GM18858 (cell line): ENCODE measurements around the gene ANKRD39.
A peak's percentile ranks its signal among the peaks of the same experiment; 100 is the strongest.

Source experiments
- ATAC-seq: cut with Tn5 transposase; IDR thresholded peaks from one replicate; pipeline ENCODE4 v1.9.1; 2021; ENCODE audit not compliant: unreplicated experiment

Gene ANKRD39

DNA sequence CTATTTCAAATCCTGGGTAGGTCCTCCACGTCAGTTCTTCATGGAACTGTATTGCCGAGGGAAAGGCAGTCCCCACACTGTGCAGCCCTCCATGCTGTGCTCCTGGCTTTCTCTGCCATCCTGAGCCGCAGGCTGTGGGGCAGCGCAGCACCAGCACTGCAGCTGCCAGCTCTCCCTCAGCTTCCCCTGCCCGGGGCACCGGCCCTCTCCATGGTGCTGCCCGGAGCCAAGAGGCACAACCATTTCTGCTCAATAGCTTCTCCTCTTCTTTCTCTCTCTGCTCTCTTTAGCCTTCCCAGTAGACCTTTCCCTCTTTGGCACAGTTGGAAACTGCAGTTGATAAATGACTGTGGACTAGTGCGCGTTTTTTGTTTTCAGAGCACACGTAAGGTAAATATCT is 26.1 kb downstream of the ANKRD39 start:
- ATAC-seq: no peak

DNA sequence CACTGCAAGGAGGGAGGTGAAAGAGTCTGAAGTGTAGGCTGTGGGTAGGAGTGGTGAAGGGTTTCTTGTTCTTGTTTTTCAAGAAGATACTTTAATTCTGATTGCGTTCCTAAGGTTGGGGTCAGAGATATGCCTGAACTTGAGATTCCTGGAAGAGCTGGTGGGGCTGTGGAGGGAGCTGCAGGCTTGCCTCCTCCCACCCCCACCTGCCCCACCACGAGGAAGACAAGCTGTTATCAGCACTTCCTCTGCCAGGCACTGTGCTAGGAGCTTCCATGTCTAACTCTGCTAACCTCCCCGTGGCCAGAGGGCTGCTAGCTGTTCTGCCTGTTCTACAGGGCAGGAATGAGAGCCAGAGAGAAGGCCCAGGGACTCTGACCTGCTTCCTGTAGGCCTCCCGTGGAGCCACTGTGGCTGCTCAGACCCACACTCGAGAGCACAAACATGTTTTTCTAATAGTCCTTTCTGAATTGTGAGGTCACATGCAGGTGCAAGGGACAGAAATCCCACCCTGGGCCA is 27.7 kb downstream of the ANKRD39 start:
- ATAC-seq: no peak

DNA sequence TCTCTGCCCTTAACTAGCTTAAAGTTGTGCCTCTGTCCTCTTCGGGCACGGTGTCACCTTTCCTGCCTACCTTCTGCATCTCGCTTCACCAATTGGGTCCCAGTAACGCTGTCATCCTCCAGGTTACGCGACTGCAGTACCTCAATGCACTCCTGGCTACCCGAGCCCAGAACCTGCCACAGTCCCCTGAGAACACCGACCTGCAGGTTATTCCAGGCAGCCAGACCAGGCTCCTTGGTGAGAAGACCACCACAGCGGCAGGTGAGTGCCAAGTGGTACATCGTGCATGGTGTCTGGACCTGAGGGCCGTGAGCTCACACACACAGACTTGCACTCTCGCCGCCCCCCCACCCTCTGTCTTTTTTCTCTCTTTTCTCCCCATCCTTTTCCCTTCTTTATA is 28.9 kb downstream of the ANKRD39 start:
- ATAC-seq: no peak

DNA sequence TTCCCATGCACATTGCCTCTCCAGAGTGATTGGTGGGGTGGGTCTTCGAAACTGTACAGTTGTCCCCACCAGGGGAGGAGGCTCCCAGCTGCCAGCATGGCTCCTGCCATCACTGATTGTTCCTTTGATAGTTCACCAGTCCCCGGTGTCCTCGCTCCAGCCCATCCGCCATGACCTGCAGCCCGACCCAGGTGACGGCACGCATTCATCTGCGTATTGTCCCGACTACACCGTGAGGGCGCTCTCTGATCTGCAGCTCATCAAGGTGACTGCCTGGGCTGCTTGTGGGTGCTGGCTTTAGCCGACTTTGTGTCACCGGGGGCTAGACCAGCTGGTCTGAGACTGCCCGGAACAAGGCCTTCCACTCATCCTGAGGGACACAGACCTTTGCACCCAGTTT is 29.4 kb downstream of the ANKRD39 start:
- no peak for ATAC-seq

DNA sequence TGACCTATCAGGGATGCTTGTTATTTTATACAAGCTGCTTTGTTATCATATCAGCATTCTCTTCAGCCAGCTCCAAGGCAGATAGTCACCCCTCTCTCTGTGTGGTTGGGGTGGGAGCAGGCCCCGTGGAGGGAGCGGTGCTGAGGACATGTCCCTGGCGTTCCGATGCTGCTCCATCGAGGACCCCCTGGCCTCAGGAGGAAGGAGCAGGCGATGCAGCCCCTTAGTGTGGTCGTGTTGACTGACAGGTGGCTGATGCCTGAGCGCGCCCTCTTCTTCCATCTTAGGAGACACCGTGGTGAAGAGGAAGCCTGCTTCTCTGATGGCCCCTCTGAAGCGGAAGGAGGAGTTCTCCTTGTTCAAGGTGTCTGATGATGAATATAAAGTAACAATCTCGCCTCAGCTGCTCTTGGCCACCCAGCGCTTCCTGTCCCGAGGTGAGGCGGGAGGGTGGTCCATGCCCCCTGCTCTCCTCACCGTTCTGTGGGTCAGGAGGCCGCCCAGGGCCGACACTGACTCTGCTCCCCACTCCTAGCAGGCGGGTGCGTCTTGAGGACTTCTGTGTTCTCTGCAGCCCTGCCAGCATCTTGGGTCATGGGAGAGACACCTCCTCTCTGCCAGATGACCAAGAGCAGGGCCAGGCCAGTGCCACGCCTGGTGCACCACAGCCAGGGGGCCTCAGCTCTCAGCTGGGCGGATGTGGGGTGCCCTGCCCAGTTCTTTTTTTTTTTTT is 31.1 kb downstream of the ANKRD39 start:
- ATAC-seq: no peak

DNA sequence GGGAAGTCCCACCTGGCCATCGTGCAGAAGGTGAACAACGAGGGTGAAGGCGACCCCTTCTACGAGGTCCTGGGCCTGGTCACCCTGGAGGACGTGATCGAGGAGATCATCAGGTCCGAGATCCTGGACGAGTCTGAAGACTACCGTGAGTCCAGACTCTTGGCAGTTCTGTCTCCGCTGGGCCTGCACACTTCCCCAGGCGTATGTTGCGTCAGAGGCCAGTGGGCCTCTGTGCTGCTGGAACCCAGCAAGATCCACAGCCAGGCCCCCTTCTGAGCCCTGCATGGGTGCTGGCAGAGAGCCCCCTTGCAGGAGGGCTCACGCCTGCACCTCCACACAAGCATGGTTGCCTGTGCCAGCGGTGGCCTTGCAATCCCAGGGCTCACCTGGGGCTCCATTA is 32.8 kb downstream of the ANKRD39 start:
- no peak for ATAC-seq

DNA sequence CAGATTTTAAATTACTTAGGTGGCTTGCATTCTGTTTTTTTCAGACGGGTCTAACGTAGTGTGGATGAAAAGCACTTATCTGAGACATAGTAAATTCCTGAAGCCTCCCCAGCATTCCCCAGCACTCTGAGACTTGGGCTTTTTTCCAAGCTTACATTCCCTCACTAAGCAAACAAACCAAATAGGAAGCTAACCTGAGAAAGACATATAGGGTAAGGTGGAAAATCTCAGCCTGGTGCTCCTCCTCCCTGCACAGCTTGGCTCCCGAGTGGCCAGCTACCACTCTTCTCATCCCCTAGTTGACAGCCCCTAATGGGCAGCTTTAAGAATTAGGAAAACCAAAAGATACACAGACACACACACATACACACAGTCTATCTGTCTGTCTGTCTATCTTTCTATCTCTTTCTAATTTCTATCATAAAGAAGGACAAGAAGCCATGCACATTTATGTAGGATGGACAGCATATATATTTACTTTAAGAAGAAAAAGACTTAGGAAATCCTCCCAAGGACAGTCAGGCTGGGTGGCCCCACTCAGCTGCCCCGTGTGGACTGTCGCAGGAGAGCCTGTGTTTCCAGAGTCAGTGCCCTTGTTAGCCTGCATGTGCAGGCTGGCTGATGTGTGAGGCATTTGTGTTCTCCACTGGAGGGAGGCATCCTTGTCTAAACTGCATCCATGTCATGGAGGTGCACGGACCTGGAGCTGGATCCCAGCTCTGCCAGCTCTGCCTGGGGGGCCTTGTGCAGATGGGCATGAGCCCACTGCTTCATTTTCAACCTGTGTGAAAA is 33.5 kb downstream of the ANKRD39 start:
- no peak for ATAC-seq

DNA sequence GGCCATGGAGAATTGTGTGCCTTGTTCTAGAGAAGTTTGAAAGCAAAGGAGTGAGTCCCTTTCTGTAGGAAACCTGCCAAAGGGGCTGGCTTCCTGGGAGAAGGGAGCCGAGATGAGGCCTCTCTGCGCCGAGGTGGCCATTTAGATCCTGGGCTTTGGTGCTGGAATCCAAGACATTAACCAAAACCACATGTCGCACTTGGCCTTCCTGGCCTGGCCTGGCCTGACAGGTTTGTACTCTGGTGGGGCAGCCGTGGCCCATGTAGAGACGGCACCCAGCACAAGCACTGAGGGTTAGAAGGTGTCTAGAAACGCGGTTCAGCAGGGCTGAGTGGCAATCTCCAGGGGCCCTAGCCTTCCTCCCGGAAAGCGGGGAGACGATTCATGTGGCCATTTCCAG is 34.6 kb downstream of the ANKRD39 start:
- ATAC-seq: no peak

DNA sequence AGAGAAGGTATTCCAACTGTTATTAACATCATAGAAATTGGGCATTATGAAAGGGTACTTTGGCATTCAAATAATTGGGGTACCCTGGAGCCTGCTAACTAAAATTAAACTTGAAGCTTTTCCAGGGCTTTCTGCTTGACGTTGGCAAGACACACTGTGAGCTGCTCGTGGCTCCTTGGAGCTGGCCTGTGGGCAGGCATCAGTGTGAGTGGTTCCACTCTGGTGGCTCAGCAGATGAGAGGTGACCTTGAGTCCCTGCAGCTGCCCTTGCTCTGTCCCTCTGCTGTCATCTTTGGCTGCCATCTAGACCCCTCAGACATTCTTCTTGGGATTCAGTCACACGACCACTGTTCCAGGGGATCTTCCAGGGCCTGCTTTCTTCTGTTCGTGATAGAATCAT is 35.0 kb downstream of the ANKRD39 start:
- no peak for ATAC-seq

DNA sequence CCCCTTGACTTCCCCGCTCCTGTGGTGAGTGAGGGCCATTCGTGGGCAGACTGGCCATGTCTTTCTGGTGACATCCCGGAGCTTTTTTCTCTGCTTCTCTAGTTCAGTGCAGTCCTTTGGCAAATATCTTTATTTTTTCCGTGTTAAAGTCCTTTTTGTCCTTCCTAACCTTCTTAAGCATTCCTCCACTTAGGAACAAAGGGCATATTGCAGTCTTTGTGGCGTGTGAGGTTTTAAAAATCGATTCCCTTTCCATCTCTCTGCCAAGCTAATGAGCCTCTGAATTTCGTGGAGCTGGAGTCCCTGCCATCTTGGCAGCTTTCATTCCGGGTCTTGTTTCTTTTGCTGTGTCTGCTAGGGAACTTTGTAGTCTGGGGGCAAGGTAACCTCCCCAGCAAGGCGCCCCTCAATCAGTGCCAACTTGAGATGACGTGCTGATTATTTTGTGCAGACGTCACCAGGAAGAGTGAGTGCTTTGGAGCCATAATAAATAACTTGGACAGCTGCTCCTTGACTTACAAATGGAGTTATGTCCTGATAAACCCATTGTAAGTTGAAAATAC is 36.6 kb downstream of the ANKRD39 start:
- no peak for ATAC-seq

DNA sequence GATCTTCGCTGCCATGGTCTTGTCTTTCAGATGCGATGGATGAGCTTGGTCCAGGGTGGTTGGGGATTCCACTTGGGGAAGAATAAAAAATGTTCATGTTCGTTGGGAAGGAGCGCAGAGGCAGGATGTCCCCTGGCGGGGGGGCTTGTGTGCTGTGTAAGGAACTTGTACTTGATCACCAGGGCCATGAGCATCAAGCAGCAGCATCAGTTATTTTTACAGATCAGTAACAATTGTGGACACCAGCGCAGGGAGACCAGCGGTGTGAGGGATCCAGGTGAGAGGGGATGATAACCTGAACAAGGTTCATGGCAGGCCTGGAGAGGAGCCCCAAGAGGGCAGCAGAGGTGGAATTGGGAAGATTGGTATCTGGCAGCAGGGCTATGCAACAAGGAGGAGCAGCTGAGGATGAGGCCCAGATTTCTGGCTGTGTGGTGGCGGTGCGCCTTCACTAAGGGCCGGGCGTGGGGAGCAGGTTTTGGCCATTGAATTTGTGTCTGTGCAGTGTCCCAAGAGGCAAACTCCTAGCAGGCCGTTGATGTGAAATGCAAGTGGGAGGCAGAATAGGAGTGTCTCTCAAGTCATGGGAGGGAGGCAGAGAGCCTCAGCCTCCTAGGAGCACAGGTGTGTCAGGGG is 37.8 kb downstream of the ANKRD39 start:
- ATAC-seq: no peak

DNA sequence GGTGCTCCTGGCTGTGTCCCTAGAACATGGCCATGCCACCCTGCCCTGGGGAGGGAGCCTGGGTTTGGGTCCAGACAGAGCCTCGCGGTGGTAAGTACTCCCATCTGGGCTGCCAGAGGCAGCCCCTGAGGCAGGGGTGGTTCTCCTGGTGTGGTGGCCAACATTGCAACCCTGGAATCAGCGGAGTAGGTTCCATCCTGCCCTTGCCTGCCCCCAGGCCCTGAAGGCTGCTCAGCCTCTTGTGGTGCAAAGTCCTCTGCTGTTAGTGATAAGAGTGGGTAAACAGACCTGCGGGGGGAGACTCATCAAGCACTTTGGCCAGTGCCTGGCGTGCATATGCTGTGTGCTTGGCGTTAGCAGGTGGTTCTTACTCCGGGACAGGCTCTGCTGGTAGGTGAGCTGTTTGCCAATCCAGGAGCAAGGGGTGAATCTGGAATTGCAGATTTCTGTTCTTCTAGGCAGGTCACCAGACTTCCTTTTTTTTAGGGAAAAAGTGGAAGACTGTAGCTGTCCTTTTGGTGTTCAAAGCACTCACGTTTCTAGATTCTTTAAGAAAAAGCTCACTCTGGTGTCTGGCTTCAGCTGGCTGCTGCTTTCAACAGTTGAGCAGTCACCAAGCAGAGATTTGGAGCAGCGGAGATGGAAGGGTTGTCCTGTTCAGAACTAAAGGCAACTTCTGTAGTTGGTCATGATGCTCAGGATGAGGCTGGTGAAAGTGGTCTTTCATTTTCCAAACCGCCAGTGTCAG is 38.5 kb downstream of the ANKRD39 start:
- no peak for ATAC-seq

DNA sequence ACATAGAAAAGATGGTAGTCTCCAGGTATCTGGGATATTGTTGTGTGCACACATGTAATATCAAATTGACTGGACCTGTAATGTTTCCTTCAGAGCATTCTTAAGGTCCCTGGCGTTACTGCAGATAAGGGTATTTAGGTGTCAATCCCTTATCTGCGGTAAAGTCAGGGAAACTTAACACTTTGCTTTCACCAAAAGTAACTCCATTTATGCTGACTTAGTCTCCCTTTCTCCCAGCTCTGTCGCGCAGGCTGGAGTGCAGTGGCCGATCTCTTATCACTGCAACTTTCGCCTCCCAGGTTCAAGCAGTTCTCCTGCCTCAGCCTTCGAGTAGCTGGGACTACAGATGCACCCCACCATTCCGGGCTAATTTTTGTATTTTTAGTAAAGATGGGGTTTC is 39.9 kb downstream of the ANKRD39 start:
- ATAC-seq: no peak

DNA sequence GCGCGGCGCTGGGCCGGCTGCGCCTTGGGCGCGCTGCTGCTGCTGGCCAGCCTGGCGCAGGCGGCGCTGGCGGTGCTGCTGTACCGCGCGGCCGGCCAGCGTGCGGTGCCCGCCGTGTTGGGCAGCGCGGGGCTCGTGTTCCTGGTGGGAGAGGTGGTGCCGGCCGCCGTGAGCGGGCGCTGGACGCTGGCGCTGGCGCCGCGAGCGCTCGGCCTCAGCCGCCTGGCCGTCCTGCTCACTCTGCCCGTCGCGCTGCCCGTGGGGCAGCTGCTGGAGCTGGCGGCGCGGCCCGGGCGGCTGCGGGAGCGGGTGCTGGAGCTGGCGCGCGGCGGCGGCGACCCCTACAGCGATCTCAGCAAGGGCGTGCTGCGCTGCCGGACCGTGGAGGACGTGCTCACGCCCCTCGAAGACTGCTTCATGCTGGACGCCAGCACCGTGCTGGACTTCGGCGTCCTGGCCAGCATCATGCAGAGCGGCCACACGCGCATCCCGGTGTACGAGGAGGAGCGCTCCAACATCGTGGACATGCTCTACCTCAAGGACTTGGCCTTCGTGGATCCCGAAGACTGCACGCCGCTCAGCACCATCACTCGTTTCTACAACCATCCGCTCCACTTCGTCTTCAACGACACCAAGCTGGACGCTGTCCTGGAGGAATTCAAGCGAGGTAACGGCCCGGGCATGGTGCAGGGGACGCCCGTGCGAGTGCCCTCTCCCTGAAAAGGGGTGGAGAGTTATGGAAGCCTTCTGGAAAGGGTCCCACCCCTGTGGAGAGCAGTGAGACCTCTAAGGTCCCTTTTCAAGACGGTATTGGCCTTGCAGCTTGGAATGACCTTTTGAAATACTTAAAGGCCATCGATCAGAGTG is 40.7 kb downstream of the ANKRD39 start:
- no peak for ATAC-seq

DNA sequence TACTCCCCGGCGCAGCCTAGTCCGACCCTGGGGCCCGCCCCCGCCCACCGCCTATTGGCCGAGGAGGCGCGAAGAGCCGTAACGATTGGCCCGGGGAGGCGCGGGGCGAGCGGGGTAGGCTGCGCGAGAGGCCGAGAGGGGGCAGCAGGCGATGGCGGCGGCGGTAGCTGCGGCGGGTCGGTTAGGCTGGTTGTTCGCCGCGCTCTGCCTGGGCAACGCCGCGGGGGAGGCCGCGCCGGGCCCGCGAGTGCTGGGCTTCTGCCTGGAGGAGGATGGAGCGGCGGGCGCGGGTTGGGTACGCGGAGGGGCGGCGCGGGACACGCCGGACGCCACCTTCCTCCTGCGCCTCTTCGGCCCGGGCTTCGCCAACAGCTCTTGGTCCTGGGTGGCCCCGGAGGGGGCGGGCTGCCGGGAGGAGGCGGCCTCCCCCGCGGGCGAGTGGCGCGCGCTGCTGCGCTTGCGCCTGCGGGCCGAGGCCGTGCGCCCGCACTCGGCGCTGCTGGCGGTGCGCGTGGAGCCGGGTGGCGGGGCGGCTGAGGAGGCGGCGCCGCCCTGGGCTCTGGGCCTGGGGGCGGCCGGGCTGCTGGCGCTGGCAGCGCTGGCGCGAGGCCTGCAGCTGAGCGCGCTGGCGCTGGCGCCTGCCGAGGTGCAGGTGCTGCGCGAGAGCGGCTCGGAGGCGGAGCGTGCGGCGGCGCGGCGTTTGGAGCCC is 41.5 kb downstream of the ANKRD39 start, which contains the start of gene CNNM3:
Gene CNNM3 (plus strand): TSS at position 142 of the 709 bp plus-strand sequence. CDS start 10 bp downstream, at position 152.
- peak; percentile 59 for ATAC-seq

DNA sequence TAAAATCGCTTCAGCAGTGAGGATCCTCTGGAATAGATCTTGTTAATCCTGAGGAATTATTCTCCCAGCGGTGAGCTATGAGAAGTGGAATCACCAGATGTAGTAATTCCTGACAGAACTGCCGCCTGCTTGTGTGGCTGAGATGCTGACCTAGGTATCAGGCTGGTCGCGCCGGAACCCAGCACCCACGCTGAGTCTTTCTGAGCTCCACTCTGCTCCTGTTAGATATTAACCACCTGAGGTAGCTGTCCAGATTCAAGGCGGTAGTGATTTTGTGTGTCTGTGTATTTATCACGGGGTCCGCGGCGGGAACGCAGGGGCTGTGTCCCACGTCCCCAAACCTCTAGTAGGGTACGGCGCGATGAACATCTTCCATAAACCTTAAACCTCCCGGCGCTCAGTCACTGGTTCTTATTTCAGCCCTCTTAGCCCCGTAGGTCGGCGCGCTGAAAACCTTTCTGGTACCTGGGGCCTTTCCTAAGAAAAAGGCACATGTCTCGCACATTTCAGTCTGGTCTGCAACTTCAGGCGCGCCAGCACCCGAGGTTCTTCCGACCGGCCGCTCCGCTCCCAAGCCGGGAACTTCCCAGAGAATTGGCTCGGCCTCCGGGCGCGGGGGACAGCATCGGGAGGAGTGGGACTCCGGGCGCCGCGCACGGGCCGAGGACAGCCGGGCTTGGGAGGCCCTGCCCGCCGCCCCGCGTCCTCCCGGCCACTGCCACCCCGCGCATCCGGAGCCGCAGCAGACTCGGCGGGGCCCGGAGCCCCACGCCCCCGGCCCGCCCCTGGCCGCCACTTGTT is 42.3 kb downstream of the ANKRD39 start:
- ATAC-seq: no peak

DNA sequence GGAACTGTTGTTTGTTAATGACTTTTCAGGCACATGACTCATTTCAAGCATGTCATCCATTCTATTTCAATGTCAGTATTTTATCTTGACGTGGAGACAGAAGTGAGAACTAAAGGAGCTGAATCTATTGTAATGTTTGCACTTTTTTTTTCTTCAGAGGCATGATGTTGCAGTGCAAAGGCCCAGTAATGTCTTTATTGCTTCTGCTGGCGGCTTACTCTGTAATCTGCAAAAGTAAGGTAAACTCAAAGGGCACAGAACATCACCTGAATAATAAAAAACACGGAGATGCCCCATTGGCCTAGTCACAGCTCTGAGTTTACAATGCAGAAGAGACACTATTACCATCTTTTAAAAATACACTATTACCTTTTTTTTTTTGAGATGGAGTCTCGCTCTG is 44.2 kb downstream of the ANKRD39 start:
- ATAC-seq: no peak

DNA sequence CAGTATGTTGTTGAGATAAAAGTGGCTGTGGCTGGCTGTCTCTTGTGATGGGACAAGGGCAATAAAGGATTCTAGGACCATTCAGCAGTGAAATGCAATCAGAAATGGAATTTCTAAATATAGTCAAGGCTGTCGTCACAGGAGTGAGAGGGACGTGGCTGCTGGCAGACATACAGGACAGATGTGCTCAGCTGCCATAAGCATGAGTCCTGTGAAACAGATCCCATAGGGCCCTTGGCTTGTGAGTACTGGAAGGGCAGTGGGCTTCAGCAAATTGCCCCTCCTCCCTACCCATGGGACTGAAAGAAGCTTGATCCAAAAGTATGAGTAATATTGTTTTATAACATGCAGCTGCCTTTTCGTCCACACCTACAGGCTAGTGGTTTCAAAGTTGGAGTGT is 45.9 kb downstream of the ANKRD39 start:
- no peak for ATAC-seq
